Gastroesophageal sphincter (tissue), 3 donors: Measurements from ENCODE around the gene SPOCD1.

Source experiments
- EP300 ChIP-seq: sonication (generic); formaldehyde crosslinking; IDR thresholded peaks from one replicate; pipeline ENCODE4 v1.6.1; 2017; ENCODE audit warnings: antibody characterized with exemption, mild to moderate bottlenecking
- POLR2A ChIP-seq, 2 donors: fragments of 450-650 bp; IDR thresholded peaks; one replicate each; pipeline ENCODE4 v1.6.1; 2017; ENCODE audit warnings: antibody characterized with exemption in 2 of 2, mild to moderate bottlenecking in 2 of 2, moderate library complexity in 1 of 2
- POLR2AphosphoS5 ChIP-seq: sonication (generic); formaldehyde crosslinking; IDR thresholded peaks from one replicate; pipeline ENCODE4 v1.6.1; 2017; ENCODE audit warnings: antibody characterized with exemption
- TF ChIP-seq, protein P1 (sequence below), 4 experiments: fragments of 200-600 bp in 2 of 4; fragments of 450-650 bp in 2 of 4; sonication (generic) in 1 of 4; IDR thresholded peaks; one replicate each; pipeline ENCODE4 v1.5.1; 2017 to 2019; ENCODE audit warnings: antibody characterized with exemption in 4 of 4, mild to moderate bottlenecking in 2 of 4, moderate library complexity in 2 of 4

GRCh38 chr1:31831397-31832378 lies 15.9 kb upstream of the SPOCD1 start:
- TF ChIP-seq, protein P1, sequence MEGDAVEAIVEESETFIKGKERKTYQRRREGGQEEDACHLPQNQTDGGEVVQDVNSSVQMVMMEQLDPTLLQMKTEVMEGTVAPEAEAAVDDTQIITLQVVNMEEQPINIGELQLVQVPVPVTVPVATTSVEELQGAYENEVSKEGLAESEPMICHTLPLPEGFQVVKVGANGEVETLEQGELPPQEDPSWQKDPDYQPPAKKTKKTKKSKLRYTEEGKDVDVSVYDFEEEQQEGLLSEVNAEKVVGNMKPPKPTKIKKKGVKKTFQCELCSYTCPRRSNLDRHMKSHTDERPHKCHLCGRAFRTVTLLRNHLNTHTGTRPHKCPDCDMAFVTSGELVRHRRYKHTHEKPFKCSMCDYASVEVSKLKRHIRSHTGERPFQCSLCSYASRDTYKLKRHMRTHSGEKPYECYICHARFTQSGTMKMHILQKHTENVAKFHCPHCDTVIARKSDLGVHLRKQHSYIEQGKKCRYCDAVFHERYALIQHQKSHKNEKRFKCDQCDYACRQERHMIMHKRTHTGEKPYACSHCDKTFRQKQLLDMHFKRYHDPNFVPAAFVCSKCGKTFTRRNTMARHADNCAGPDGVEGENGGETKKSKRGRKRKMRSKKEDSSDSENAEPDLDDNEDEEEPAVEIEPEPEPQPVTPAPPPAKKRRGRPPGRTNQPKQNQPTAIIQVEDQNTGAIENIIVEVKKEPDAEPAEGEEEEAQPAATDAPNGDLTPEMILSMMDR (IDR thresholded peaks at IDR 0.05), result no peak
- TF ChIP-seq EP300 (no peak), POLR2A (IDR thresholded peaks at IDR 0.05) (no peak), POLR2AphosphoS5 (no peak)
